A673 (cell line): ENCODE data around the gene SLC16A9.

Source experiments
- EZH2 ChIP-seq: fragments of 200-600 bp; sonication (generic); IDR thresholded peaks from 2 replicates; pipeline ENCODE4 v1.6.1; 2017; ENCODE audit warnings: borderline replicate concordance, low read depth, mild to moderate bottlenecking, mixed read lengths, antibody characterized with exemption, low read length; ENCODE audit not compliant: poor library complexity, severe bottlenecking
- TF ChIP-seq, protein P1 (sequence below): fragments of 300-800, 200-600 bp; sonication (generic); conservative IDR thresholded peaks from 2 replicates; pipeline ENCODE4 v1.5.1; 2017; ENCODE audit warnings: low read depth, mild to moderate bottlenecking, antibody characterized with exemption, low read length, moderate library complexity, mixed read lengths

- TF ChIP-seq, protein P1, sequence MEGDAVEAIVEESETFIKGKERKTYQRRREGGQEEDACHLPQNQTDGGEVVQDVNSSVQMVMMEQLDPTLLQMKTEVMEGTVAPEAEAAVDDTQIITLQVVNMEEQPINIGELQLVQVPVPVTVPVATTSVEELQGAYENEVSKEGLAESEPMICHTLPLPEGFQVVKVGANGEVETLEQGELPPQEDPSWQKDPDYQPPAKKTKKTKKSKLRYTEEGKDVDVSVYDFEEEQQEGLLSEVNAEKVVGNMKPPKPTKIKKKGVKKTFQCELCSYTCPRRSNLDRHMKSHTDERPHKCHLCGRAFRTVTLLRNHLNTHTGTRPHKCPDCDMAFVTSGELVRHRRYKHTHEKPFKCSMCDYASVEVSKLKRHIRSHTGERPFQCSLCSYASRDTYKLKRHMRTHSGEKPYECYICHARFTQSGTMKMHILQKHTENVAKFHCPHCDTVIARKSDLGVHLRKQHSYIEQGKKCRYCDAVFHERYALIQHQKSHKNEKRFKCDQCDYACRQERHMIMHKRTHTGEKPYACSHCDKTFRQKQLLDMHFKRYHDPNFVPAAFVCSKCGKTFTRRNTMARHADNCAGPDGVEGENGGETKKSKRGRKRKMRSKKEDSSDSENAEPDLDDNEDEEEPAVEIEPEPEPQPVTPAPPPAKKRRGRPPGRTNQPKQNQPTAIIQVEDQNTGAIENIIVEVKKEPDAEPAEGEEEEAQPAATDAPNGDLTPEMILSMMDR: no peak
- no peak for TF ChIP-seq EZH2
These were observed 98.6 kb downstream of the SLC16A9 start for GRCh38 chr10:59611048-59611447.
